WTC11 (cell line): ENCODE data around the gene AP2M1. TPM values are rescaled to one million over a fixed set of nuclear protein-coding genes. Genes with fewer than 3 reads are reported as not detected.

ENCODE experiments used
- ATAC-seq: fragments of 200-7000 bp; cut with Tn5 transposase; 2 replicates; pipeline ENCODE4 v1.10.0; 2021; ENCODE audit warnings: mild to moderate bottlenecking, moderate library complexity
- CTCF ChIA-PET: fragments of 300-600 bp; sonication (Branson Sonifier 250); formaldehyde crosslinking; loops from one replicate; lab custom pipeline; 2021; ENCODE audit warnings: antibody characterized with exemption; lab: Charles Lee
- POLR2A ChIA-PET: fragments of 350-600 bp; sonication (Branson Sonifier 250); formaldehyde crosslinking; loops from one replicate; lab custom pipeline; 2021; ENCODE audit warnings: antibody characterized with exemption; lab: Charles Lee
- DNase-seq: peaks from one replicate; pipeline ENCODE4 v3.0.0; 2021; ENCODE audit warnings: low spot score
- H3K27ac Mint-ChIP-seq: 2 replicates; pipeline ENCODE4 v1.8.0; 2021; ENCODE audit warnings: mixed read lengths
- H3K27me3 Mint-ChIP-seq: 2 replicates; pipeline ENCODE4 v1.8.0; 2021; ENCODE audit warnings: low read depth, mild to moderate bottlenecking, moderate library complexity, mixed read lengths
- H3K36me3 Mint-ChIP-seq: 2 replicates; pipeline ENCODE4 v1.8.0; 2021; ENCODE audit warnings: mixed read lengths
- H3K4me1 Mint-ChIP-seq: 2 replicates; pipeline ENCODE4 v1.8.0; 2022; ENCODE audit warnings: mixed read lengths
- H3K4me3 Mint-ChIP-seq: 2 replicates; pipeline ENCODE4 v1.8.0; 2021; ENCODE audit warnings: mild to moderate bottlenecking, moderate library complexity, mixed read lengths
- H3K9me3 Mint-ChIP-seq: 2 replicates; pipeline ENCODE4 v1.8.0; 2021; ENCODE audit warnings: mixed read lengths
- ATF6 ChIP-seq: sonication (generic); formaldehyde crosslinking; IDR thresholded peaks from 2 replicates; pipeline ENCODE4 v1.8.1; 2023; ENCODE audit warnings: mild to moderate bottlenecking, missing genetic modification reagents
- MAX ChIP-seq: sonication (generic); formaldehyde crosslinking; IDR thresholded peaks from 2 replicates; pipeline ENCODE4 v1.8.0; 2022; ENCODE audit warnings: mild to moderate bottlenecking, missing genetic modification reagents
- MXD4 ChIP-seq: fragments of 250-450 bp; sonication (Bioruptor Pico); IDR thresholded peaks from 2 replicates; pipeline ENCODE4 v1.8.0; 2021; ENCODE audit warnings: mild to moderate bottlenecking, moderate library complexity, borderline replicate concordance
- MYBL2 ChIP-seq: sonication (generic); formaldehyde crosslinking; IDR thresholded peaks from 2 replicates; pipeline ENCODE4 v1.8.1; 2023; ENCODE audit warnings: mild to moderate bottlenecking, moderate library complexity, missing genetic modification reagents
- NR3C1 ChIP-seq: sonication (generic); formaldehyde crosslinking; conservative IDR thresholded peaks from 2 replicates; pipeline ENCODE4 v1.8.1; 2023; ENCODE audit warnings: low read depth, mild to moderate bottlenecking, missing genetic modification reagents
- OVOL2 ChIP-seq: fragments of 250-450 bp; sonication (Bioruptor Pico); IDR thresholded peaks from 2 replicates; pipeline ENCODE4 v1.9.0; 2021; ENCODE audit warnings: mild to moderate bottlenecking, borderline replicate concordance
- PRDM15 ChIP-seq: sonication (generic); formaldehyde crosslinking; IDR thresholded peaks from 2 replicates; pipeline ENCODE4 v1.8.0; 2022; ENCODE audit warnings: missing genetic modification reagents
- SOX15 ChIP-seq: fragments of 250-450 bp; sonication (Bioruptor Pico); IDR thresholded peaks from 2 replicates; pipeline ENCODE4 v1.9.0; 2021; ENCODE audit warnings: mild to moderate bottlenecking
- ZNF263 ChIP-seq: sonication (generic); formaldehyde crosslinking; IDR thresholded peaks from 2 replicates; pipeline ENCODE4 v1.8.1; 2022; ENCODE audit warnings: low read depth, mild to moderate bottlenecking, moderate library complexity, missing genetic modification reagents
- ZNF281 ChIP-seq: sonication (generic); formaldehyde crosslinking; IDR thresholded peaks from 2 replicates; pipeline ENCODE4 v1.8.0; 2023; ENCODE audit warnings: mild to moderate bottlenecking, missing genetic modification reagents
- ZNF512 ChIP-seq: sonication (generic); formaldehyde crosslinking; IDR thresholded peaks from 2 replicates; pipeline ENCODE4 v1.8.1; 2022; ENCODE audit warnings: missing genetic modification reagents, borderline replicate concordance
- ZSCAN18 ChIP-seq: fragments of 250-450 bp; sonication (Bioruptor Pico); IDR thresholded peaks from 2 replicates; pipeline ENCODE4 v2.1.2; 2022; ENCODE audit warnings: mild to moderate bottlenecking, moderate library complexity
- total RNA-seq: library from RNA; stranded (reverse); gene quantifications from 3 replicates; pipeline ENCODE4 v1.2.3, GENCODE V29; 2021

Gene AP2M1
- total RNA-seq, 1 experiment from 2014 or later = 399 TPM

- TF ChIP-seq ZNF512 (no peak), MYBL2 (CRISPR knock-in tag) (no peak), SOX15 (no peak), MXD4 (no peak), ZNF263 (no peak), PRDM15 (CRISPR knock-in tag) (no peak), MAX (CRISPR knock-in tag) (no peak)
Observed at GRCh38 chr3:184181596-184181995, 6.9 kb downstream of the AP2M1 start (continued).

- Mint-ChIP-seq H3K27me3 (no peaks in the 10 kb centered on the region), H3K27ac (peak overlapping the region; percentile 89), H3K4me1 (peaks cover 23% of the 10 kb centered on the region), H3K4me3 (no peak overlapping the region), H3K36me3 (peaks cover 71% of the 10 kb centered on the region), H3K9me3 (no peaks in the 10 kb centered on the region)
- DNase-seq (no peak), ATAC-seq (no peak)
- POLR2A ChIA-PET = no interaction called here
- CTCF ChIA-PET = interaction anchor here (0.6 to 2.0 kb wide), 6 partner anchors 19 to 106 kb away, joined by 3 to 5 read pairs (median 4); partner anchors contain the start of gene EEF1AKMT4
- TF ChIP-seq NR3C1 (no peak), ATF6 (CRISPR knock-in tag) (no peak), OVOL2 (CRISPR knock-in tag) (no peak), ZSCAN18 (CRISPR knock-in tag) (no peak), ZNF281 (CRISPR knock-in tag) (no peak)
Observed at GRCh38 chr3:184183679-184184078, 9.0 kb downstream of the AP2M1 start.
